Measurements from ENCODE around the gene LRP8.

The LRP8 gene

DNA sequence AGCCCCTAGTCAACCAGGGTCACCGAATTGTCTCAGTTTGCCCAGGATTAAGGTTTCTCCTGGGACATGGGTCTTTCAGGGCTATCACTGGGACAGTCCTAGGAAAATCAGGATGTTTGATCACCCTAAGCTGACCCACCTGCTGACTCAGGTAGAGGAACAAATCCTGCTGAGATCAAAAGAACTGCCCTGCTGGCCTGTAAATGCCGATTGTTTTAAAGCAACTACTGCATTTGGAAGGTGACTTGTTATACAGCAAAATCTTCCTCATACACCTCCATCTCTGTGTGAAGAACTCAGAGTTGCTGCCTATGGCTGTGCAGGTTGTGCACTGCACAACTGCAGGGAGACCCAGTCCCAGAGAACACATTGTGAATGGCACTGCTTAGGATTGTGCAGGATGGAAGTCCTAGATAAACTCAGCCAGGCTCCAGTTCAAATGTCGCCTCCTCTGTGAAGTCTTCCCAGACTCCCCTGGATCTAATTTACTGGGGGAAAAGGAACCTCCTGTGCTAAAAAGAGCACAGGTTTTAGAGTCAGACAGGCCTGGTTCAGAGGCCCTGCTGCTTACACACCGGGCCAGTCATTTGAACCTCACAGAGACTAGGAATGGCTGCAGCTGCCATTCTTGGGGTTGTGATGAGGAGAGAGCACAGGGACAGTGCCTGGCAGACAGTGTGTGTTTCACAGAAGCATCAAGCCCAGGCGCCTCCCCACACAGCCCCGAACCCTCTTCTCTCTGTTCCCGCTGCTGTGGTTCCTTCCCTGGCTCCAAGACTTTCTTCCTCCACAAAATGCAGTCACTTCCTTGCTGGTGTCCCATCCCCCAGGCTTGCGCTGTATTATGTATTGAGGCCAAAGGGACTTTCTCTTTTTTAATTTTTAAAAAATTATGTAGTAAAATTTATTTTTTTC, 23.2 kb upstream of the LRP8 start:
- Histone ChIP-seq H3K27ac (ENCODE audit: low read depth, low read length) (no peak overlapping the region), H3K4me3 (ENCODE audit: insufficient read depth, low read length, poor library complexity, severe bottlenecking) (no peak overlapping the region), H3K79me2 (ENCODE audit: insufficient read depth, low read length) (no peaks in the 10 kb centered on the region), H3K9ac (ENCODE audit: low read length) (no peak overlapping the region), H4K20me1 (ENCODE audit: low read depth, low read length) (no peaks in the 10 kb centered on the region), H3F3A (ENCODE audit: insufficient read depth) (no peaks in the 10 kb centered on the region), H2AFZ (ENCODE audit: low read depth, low read length, severe bottlenecking) (no peak overlapping the region), H3K27me3 (ENCODE audit: low read length) (no peaks in the 10 kb centered on the region), H3K36me3 (ENCODE audit: low read length) (no peaks in the 10 kb centered on the region), H3K9me3 (ENCODE audit: insufficient read depth, low read length) (no peaks in the 10 kb centered on the region), H3K9me2 (replicated peaks; ENCODE audit: insufficient read depth, low read length) (no peaks in the 10 kb centered on the region), H3K4me2 (ENCODE audit: low read depth, low read length, poor library complexity, severe bottlenecking) (no peak overlapping the region)
- TF ChIP-seq, protein P1, sequence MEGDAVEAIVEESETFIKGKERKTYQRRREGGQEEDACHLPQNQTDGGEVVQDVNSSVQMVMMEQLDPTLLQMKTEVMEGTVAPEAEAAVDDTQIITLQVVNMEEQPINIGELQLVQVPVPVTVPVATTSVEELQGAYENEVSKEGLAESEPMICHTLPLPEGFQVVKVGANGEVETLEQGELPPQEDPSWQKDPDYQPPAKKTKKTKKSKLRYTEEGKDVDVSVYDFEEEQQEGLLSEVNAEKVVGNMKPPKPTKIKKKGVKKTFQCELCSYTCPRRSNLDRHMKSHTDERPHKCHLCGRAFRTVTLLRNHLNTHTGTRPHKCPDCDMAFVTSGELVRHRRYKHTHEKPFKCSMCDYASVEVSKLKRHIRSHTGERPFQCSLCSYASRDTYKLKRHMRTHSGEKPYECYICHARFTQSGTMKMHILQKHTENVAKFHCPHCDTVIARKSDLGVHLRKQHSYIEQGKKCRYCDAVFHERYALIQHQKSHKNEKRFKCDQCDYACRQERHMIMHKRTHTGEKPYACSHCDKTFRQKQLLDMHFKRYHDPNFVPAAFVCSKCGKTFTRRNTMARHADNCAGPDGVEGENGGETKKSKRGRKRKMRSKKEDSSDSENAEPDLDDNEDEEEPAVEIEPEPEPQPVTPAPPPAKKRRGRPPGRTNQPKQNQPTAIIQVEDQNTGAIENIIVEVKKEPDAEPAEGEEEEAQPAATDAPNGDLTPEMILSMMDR (IDR thresholded peaks at IDR 0.05; ENCODE audit: insufficient read depth, low read length, poor library complexity, severe bottlenecking) = no peak
- no peak for TF ChIP-seq EZH2phosphoT487 (conservative IDR thresholded peaks at IDR 0.05; ENCODE audit: low read length)

DNA sequence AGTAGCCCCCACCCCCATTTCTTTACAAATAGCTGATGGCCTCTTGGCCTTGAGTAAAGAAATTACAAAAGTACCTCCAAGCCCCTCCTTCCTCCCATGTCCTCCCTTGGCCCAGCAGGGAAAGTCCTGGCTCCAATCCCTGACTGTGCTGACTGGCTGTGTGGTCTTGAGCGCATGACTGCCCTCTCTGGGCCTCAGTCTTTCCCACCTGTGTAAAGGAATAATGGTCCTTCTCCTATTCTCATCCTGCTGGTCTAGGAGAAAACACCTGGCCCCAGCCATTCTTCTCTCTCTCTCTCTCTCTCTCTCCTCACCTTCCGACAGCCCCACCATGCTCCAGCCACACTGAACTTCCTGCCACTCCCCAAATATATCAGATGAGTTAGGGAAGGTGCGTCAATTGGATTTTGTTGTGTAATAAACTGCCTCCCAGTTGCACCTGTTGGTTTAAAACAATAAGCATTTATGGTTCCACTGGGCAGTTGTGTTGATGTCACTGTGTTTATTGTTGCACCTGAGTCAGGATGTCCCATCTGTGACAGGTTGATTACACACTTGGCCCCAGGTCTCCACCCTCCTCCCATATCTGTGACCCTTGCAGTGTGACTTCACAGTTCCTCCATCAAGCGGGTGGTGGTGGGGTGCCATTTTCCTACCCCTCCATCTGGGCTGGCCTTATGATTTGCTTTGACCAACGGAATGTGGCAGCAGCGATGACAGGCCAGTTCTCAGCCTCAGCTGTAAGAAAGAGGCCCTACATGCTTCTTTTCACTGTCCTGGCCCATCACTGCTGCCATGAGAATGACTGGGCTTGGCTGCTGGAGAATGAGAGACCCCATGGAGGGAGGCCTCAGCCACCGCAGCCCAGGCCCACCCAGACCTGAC, 22.3 kb upstream of the LRP8 start:
- TF ChIP-seq, protein P1 (IDR thresholded peaks at IDR 0.05; ENCODE audit: insufficient read depth, low read length, poor library complexity, severe bottlenecking) = no peak
- TF ChIP-seq EZH2phosphoT487 (conservative IDR thresholded peaks at IDR 0.05; ENCODE audit: low read length) = no peak

DNA sequence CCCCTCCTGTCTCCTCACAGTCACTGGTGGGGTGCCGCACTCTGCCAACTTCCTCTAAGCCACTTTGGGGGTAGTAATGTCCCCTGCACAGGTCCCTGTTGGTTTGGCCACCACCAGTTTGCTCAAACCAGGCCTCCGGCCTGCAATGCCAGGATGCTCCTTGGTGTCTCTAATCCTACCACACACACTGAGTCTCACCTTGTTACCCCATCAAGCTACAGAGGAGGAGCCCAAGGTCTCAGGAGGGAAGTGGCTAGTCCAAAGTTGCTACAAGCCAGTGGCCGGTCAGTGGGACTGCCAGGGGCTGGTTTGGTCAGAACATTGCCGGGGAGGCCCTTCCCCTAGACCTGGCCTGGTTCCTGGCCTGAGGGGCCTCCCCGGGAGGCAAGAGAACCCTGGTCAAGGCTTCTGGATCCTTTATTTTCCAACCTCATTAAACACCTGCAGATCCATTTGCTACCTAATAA, 21.5 kb upstream of the LRP8 start:
- no peaks in the 10 kb centered on the region for H4K20me1 ChIP-seq (ENCODE audit: low read depth, low read length)
- no peaks in the 10 kb centered on the region for H3K79me2 ChIP-seq (ENCODE audit: insufficient read depth, low read length)
- H3K27me3 ChIP-seq (ENCODE audit: low read length) = no peaks in the 10 kb centered on the region
- no peaks in the 10 kb centered on the region for H3F3A ChIP-seq (ENCODE audit: insufficient read depth)
- TF ChIP-seq, protein P1 (IDR thresholded peaks at IDR 0.05; ENCODE audit: insufficient read depth, low read length, poor library complexity, severe bottlenecking) = no peak
- TF ChIP-seq EZH2phosphoT487 (conservative IDR thresholded peaks at IDR 0.05; ENCODE audit: low read length) = no peak
- no peak overlapping the region for H3K27ac ChIP-seq (ENCODE audit: low read depth, low read length)
- H3K4me2 ChIP-seq (ENCODE audit: low read depth, low read length, poor library complexity, severe bottlenecking) = no peak overlapping the region
- H3K9me3 ChIP-seq (ENCODE audit: insufficient read depth, low read length) = no peaks in the 10 kb centered on the region
- H3K9me2 ChIP-seq (replicated peaks; ENCODE audit: insufficient read depth, low read length) = no peaks in the 10 kb centered on the region
- no peak overlapping the region for H3K4me3 ChIP-seq (ENCODE audit: insufficient read depth, low read length, poor library complexity, severe bottlenecking)
- no peak overlapping the region for H3K9ac ChIP-seq (ENCODE audit: low read length)
- H3K36me3 ChIP-seq (ENCODE audit: low read length) = no peaks in the 10 kb centered on the region
- H2AFZ ChIP-seq (ENCODE audit: low read depth, low read length, severe bottlenecking) = no peak overlapping the region

More for the DNA sequence above, 22.3 kb upstream of the LRP8 start:
- H3K36me3 ChIP-seq (ENCODE audit: low read length) = no peaks in the 10 kb centered on the region
- H3K9me2 ChIP-seq (replicated peaks; ENCODE audit: insufficient read depth, low read length) = no peaks in the 10 kb centered on the region
- no peak overlapping the region for H3K9ac ChIP-seq (ENCODE audit: low read length)
- H3K4me3 ChIP-seq (ENCODE audit: insufficient read depth, low read length, poor library complexity, severe bottlenecking) = no peak overlapping the region
- no peaks in the 10 kb centered on the region for H3F3A ChIP-seq (ENCODE audit: insufficient read depth)
- no peaks in the 10 kb centered on the region for H3K27me3 ChIP-seq (ENCODE audit: low read length)
- no peak overlapping the region for H3K27ac ChIP-seq (ENCODE audit: low read depth, low read length)
- H3K4me2 ChIP-seq (ENCODE audit: low read depth, low read length, poor library complexity, severe bottlenecking) = no peak overlapping the region
- H3K9me3 ChIP-seq (ENCODE audit: insufficient read depth, low read length) = no peaks in the 10 kb centered on the region
- H3K79me2 ChIP-seq (ENCODE audit: insufficient read depth, low read length) = no peaks in the 10 kb centered on the region
- no peaks in the 10 kb centered on the region for H4K20me1 ChIP-seq (ENCODE audit: low read depth, low read length)
- H2AFZ ChIP-seq (ENCODE audit: low read depth, low read length, severe bottlenecking) = no peak overlapping the region

Measured in SU-DHL-6 (cell line).